DOHH2 (cell line): ENCODE results near the gene DGKB.

Experiments
- H3F3A ChIP-seq: fragments of 200-600 bp; sonication (generic), shearing (Covaris generic); 2 replicates; pipeline ENCODE4 v1.6.0; 2016; ENCODE audit warnings: antibody characterized with exemption, mild to moderate bottlenecking; ENCODE audit not compliant: control insufficient read depth, insufficient read depth
- H3K27ac ChIP-seq: fragments of 200-600 bp; sonication (generic); 2 replicates; pipeline ENCODE4 v1.5.1; 2014; ENCODE audit warnings: low read depth, mild to moderate bottlenecking, low read length, moderate library complexity
- H3K27me3 ChIP-seq: fragments of 200-600 bp; sonication (generic); 2 replicates; pipeline ENCODE4 v1.6.1; 2014; ENCODE audit warnings: mild to moderate bottlenecking, low read length, mixed read lengths; ENCODE audit not compliant: control insufficient read depth
- H3K36me3 ChIP-seq: fragments of 200-600 bp; sonication (generic); 2 replicates; pipeline ENCODE4 v1.6.1; 2014; ENCODE audit warnings: mild to moderate bottlenecking, low read length, moderate library complexity, mixed read lengths; ENCODE audit not compliant: control insufficient read depth
- H3K4me1 ChIP-seq: fragments of 200-600 bp; sonication (generic); 2 replicates; pipeline ENCODE4 v1.6.1; 2014; ENCODE audit warnings: mild to moderate bottlenecking, low read length, mixed read lengths; ENCODE audit not compliant: control insufficient read depth
- H3K4me2 ChIP-seq: fragments of 200-600 bp; sonication (generic); 2 replicates; pipeline ENCODE4 v1.6.0; 2014; ENCODE audit warnings: mild to moderate bottlenecking, low read length, moderate library complexity
- H3K4me3 ChIP-seq: fragments of 200-600 bp; sonication (generic); 2 replicates; pipeline ENCODE4 v1.5.1; 2014; ENCODE audit warnings: mild to moderate bottlenecking, low read length, mixed read lengths
- H3K79me2 ChIP-seq: fragments of 200-600 bp; sonication (generic); 2 replicates; pipeline ENCODE4 v1.6.1; 2014; ENCODE audit warnings: mild to moderate bottlenecking, low read length, mixed read lengths; ENCODE audit not compliant: control insufficient read depth
- H3K9me2 ChIP-seq: fragments of 200-600 bp; sonication (generic); replicated peaks from 2 replicates; pipeline ENCODE4 v1.6.1; 2014; ENCODE audit warnings: mild to moderate bottlenecking, low read length, mixed read lengths; ENCODE audit not compliant: control insufficient read depth
- H3K9me3 ChIP-seq: fragments of 200-600 bp; sonication (generic); 2 replicates; pipeline ENCODE4 v1.6.1; 2014; ENCODE audit warnings: antibody characterized with exemption, low read length, mixed read lengths; ENCODE audit not compliant: control insufficient read depth, insufficient read depth
- H4K20me1 ChIP-seq: fragments of 200-600 bp; sonication (generic); 2 replicates; pipeline ENCODE4 v1.6.0; 2014; ENCODE audit warnings: low read depth, mild to moderate bottlenecking, antibody characterized with exemption, low read length, moderate library complexity; ENCODE audit not compliant: control insufficient read depth, insufficient read depth
- EZH2phosphoT487 ChIP-seq: fragments of 200-600 bp; sonication (generic); IDR thresholded peaks from 2 replicates; pipeline ENCODE4 v1.6.1; 2017; ENCODE audit warnings: borderline replicate concordance, mild to moderate bottlenecking, antibody characterized with exemption, low read length, moderate library complexity, mixed read lengths
- TF ChIP-seq, protein P1 (sequence below): fragments of 200-600 bp; sonication (generic); IDR thresholded peaks from one replicate; pipeline ENCODE4 v1.5.1; 2014; ENCODE audit warnings: antibody characterized with exemption, mild to moderate bottlenecking, low read depth, low read length; ENCODE audit not compliant: poor library complexity, severe bottlenecking

DGKB gene

DNA sequence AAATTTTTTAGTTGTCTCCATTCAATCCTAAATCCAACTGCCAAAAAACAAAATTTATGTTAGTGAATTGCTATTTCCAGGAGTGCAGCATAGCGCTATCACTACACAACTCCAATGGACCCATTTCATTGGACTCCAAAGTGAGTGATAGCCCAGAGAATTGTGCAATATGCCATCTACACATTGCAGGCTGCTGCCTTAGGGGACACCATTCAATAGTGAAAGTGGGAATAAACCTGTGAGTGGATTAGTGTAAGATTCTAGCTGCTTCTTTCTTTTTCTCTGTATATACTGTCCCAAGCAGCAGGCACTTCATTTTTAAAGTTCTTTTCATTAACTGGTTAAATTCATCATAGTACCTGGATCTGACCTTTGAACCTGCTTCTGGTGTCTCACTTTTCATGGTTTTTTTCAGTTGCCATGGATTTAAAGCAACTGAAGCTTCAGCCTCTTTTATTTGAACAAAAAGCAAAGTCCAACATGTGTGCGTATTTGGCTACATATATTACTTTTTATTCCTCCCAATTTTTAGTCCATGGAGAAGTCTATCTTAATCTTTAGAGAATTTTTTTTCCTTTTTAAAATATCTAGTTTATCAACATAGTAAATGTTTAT, 97.3 kb downstream of the DGKB start:
- Histone ChIP-seq H3K9me3 (no peaks in the 10 kb centered on the region), H3K27ac (no peak overlapping the region), H4K20me1 (no peaks in the 10 kb centered on the region), H3K4me1 (no peaks in the 10 kb centered on the region), H3K36me3 (no peaks in the 10 kb centered on the region), H3F3A (no peaks in the 10 kb centered on the region), H3K4me2 (no peak overlapping the region), H3K79me2 (no peaks in the 10 kb centered on the region), H3K4me3 (no peak overlapping the region), H3K27me3 (no peaks in the 10 kb centered on the region), H3K9me2 (no peaks in the 10 kb centered on the region)
- no peak for TF ChIP-seq EZH2phosphoT487
- TF ChIP-seq, protein P1, sequence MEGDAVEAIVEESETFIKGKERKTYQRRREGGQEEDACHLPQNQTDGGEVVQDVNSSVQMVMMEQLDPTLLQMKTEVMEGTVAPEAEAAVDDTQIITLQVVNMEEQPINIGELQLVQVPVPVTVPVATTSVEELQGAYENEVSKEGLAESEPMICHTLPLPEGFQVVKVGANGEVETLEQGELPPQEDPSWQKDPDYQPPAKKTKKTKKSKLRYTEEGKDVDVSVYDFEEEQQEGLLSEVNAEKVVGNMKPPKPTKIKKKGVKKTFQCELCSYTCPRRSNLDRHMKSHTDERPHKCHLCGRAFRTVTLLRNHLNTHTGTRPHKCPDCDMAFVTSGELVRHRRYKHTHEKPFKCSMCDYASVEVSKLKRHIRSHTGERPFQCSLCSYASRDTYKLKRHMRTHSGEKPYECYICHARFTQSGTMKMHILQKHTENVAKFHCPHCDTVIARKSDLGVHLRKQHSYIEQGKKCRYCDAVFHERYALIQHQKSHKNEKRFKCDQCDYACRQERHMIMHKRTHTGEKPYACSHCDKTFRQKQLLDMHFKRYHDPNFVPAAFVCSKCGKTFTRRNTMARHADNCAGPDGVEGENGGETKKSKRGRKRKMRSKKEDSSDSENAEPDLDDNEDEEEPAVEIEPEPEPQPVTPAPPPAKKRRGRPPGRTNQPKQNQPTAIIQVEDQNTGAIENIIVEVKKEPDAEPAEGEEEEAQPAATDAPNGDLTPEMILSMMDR: no peak

DNA sequence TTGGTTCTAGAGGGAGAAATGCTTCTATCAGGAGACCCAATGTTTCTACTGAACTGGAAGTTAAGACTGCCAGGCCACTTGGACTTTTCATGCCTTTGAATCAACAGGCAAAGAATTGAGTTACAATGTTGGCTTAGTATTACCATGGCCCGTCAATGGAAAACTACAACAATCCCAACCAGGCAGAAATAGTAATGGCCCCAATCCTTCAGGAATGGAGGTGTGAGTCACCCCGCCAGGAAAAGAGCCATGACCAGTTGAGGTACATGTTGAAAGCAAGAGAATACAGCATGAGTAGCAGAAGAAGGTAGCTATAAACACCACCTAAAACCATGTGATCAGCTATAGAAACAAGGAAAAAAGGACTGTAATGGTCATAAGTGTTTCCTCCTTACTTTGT, 101.9 kb downstream of the DGKB start:
- Histone ChIP-seq H3K79me2 (no peaks in the 10 kb centered on the region), H3K36me3 (no peaks in the 10 kb centered on the region), H4K20me1 (no peaks in the 10 kb centered on the region), H3K4me3 (no peak overlapping the region), H3K4me1 (no peaks in the 10 kb centered on the region), H3K27ac (no peak overlapping the region), H3K9me2 (no peaks in the 10 kb centered on the region), H3K9me3 (no peaks in the 10 kb centered on the region), H3K4me2 (no peak overlapping the region), H3F3A (no peaks in the 10 kb centered on the region), H3K27me3 (no peaks in the 10 kb centered on the region)
- TF ChIP-seq, protein P1: no peak
- TF ChIP-seq EZH2phosphoT487: no peak

DNA sequence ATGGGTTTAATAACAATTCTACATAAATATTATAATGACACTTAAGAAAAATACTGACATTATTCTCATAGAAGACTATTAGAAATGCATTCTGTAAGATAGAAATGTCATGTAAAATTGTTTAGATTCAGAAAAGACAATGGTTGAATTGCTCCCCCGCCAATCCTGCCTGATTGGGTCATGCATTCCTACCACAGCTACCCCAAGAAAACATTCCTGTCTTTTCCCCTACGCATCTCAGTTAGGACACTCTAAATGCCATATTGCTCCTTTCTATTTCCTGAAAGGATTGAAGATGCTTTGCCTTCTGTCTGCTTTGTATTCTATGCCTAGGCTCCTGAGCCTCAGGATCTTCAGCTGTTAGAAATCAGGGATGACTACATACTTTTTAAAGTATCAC, 109.4 kb downstream of the DGKB start:
- no peak overlapping the region for H3K4me2 ChIP-seq

More for the DNA sequence above, 109.4 kb downstream of the DGKB start:
- Histone ChIP-seq H3K36me3 (no peaks in the 10 kb centered on the region), H3K9me3 (no peaks in the 10 kb centered on the region), H3K27me3 (no peaks in the 10 kb centered on the region), H3K4me1 (no peaks in the 10 kb centered on the region), H4K20me1 (no peaks in the 10 kb centered on the region), H3K4me3 (no peak overlapping the region), H3K27ac (no peak overlapping the region), H3K79me2 (no peaks in the 10 kb centered on the region), H3F3A (no peaks in the 10 kb centered on the region), H3K9me2 (no peaks in the 10 kb centered on the region)
- TF ChIP-seq EZH2phosphoT487: no peak
- TF ChIP-seq, protein P1: no peak
